Uterus (tissue), 4 donors: Measurements from ENCODE around the gene TRIM10. TPM values are rescaled to one million over a fixed set of nuclear protein-coding genes. Genes with fewer than 3 reads are reported as not detected.

Experiments used
- DNase-seq, 2 donors: peaks; one replicate each; pipeline ENCODE4 v3.0.0-alpha.2; 2019 to 2020
- H3K27ac ChIP-seq, 2 donors: fragments of 200-600 bp; sonication (generic); 1 replicate in 1 of 2; 2 replicates in 1 of 2; pipeline ENCODE4 v1.5.1; 2016 to 2018
- H3K27me3 ChIP-seq, 2 donors: fragments of 200-600 bp; sonication (generic); one replicate each; pipeline ENCODE4 v1.5.1; 2018 to 2019; ENCODE audit warnings: control low read depth in 1 of 2
- H3K36me3 ChIP-seq, 2 donors: fragments of 200-600 bp; sonication (generic); one replicate each; pipeline ENCODE4 v1.5.1; 2019; ENCODE audit warnings: control low read depth in 1 of 2
- H3K4me1 ChIP-seq, 2 donors: fragments of 200-600 bp; sonication (generic); one replicate each; pipeline ENCODE4 v1.5.1; 2018 to 2019; ENCODE audit warnings: control low read depth in 1 of 2
- H3K4me3 ChIP-seq, 2 donors: fragments of 200-600 bp; sonication (generic); 1 replicate in 1 of 2; 2 replicates in 1 of 2; pipeline ENCODE4 v1.5.1; 2018 to 2019; ENCODE audit warnings: mild to moderate bottlenecking in 1 of 2
- H3K9me3 ChIP-seq, 2 donors: fragments of 200-600 bp; sonication (generic); one replicate each; pipeline ENCODE4 v1.5.1; 2019; ENCODE audit warnings: control low read depth in 1 of 2
- POLR2A ChIP-seq, 2 donors: fragments of 450-650 bp; IDR thresholded peaks; one replicate each; pipeline ENCODE4 v1.6.1; 2016; ENCODE audit warnings: antibody characterized with exemption in 2 of 2, mild to moderate bottlenecking in 1 of 2, moderate library complexity in 1 of 2
- intact Hi-C: fragments of 100-400 bp; cut with DNase I; formaldehyde crosslinking; loops from one replicate; pipeline ENCODE4 v1.15.1; 2023; ENCODE audit warnings: low total_unique reads
- total RNA-seq, 4 donors: library from RNA; depleted of rRNA in 3 of 4; stranded (reverse); fragments of >200 nt in 3 of 4; gene quantifications; one replicate each; pipeline versions ENCODE4 v1.1.0 to v1.2.4, GENCODE V29; 2014 to 2023
- TF ChIP-seq, protein P1 (sequence below), 4 experiments: fragments of 200-600 bp in 2 of 4; fragments of 450-650 bp in 2 of 4; sonication (generic) in 2 of 4; IDR thresholded peaks; one replicate each; pipeline ENCODE4 v1.5.1; 2016 to 2019; ENCODE audit warnings: antibody characterized with exemption in 4 of 4, mild to moderate bottlenecking in 2 of 4, moderate library complexity in 1 of 4
- donor health status: DM: yes; HTN: yes; CAD: no.

The TRIM10 gene
- total RNA-seq, 4 donors from 2014 or later: 0.69 TPM; not detected in 3

DNA sequence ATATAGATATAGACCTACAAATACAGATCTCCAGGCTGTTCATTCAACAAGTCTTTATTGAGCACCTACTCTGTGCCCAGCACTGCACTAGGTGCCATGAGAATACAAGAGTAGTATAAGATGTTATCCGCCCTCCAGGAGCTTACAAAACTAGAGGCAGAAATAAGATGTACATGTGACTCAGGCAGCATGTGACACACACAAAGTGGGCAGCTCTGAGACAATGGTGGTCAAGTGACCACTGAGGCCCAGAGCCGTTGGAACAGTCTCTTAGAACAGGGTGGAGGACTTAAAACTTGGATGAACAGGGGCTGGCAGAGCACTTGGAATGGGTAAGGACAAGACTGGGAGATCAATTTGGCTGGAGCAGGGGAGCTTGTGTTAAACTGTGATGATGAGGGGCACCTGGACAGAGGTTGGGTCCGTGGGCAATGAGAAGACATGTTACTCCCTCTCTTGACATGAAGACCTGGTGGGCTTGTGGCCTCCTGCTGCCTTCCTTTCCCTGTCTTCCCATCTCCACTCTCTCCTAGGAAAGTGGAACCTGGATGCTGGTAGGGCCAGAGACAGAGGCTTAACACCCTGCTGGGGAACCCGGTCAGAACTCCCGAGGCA, 23.5 kb upstream of the TRIM10 start:
- H3K27ac ChIP-seq: no peak overlapping the region

DNA sequence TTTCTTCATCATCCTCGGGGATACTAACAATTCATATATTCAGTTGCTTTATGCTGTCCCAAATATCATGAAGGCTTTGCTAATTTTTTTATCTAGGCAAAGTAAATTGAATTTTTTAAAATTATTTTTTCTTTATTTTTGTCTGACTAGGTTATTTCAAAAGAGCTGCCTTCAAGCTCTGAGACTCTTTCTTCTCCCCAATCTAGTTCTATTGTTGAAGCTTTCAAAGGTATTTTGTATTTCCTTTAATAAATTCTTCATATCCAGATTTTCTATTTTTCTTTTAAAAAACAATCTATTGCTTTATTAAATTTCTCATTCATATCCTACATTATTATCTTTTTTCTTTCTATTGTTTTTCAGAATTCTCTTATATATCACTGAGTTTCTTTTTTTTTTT, 19.1 kb upstream of the TRIM10 start:
- no peaks in the 10 kb centered on the region for H3K27me3 ChIP-seq
- intact Hi-C loops: no loop called here
- no peak for DNase-seq
- H3K4me1 ChIP-seq: no peaks in the 10 kb centered on the region
- no peaks in the 10 kb centered on the region for H3K36me3 ChIP-seq
- no peak overlapping the region for H3K27ac ChIP-seq
- TF ChIP-seq POLR2A (IDR thresholded peaks at IDR 0.05): no peak
- TF ChIP-seq, protein P1, sequence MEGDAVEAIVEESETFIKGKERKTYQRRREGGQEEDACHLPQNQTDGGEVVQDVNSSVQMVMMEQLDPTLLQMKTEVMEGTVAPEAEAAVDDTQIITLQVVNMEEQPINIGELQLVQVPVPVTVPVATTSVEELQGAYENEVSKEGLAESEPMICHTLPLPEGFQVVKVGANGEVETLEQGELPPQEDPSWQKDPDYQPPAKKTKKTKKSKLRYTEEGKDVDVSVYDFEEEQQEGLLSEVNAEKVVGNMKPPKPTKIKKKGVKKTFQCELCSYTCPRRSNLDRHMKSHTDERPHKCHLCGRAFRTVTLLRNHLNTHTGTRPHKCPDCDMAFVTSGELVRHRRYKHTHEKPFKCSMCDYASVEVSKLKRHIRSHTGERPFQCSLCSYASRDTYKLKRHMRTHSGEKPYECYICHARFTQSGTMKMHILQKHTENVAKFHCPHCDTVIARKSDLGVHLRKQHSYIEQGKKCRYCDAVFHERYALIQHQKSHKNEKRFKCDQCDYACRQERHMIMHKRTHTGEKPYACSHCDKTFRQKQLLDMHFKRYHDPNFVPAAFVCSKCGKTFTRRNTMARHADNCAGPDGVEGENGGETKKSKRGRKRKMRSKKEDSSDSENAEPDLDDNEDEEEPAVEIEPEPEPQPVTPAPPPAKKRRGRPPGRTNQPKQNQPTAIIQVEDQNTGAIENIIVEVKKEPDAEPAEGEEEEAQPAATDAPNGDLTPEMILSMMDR (IDR thresholded peaks at IDR 0.05): no peak
- no peak overlapping the region for H3K4me3 ChIP-seq
- no peaks in the 10 kb centered on the region for H3K9me3 ChIP-seq

More for the DNA sequence above, 23.5 kb upstream of the TRIM10 start:
- no peaks in the 10 kb centered on the region for H3K36me3 ChIP-seq
- DNase-seq: no peak
- H3K27me3 ChIP-seq: no peaks in the 10 kb centered on the region
- TF ChIP-seq, protein P1 (IDR thresholded peaks at IDR 0.05): no peak
- TF ChIP-seq POLR2A (IDR thresholded peaks at IDR 0.05): no peak
- no peaks in the 10 kb centered on the region for H3K9me3 ChIP-seq
- intact Hi-C loops: no loop called here
- H3K4me3 ChIP-seq: no peak overlapping the region
- H3K4me1 ChIP-seq: no peaks in the 10 kb centered on the region

DNA sequence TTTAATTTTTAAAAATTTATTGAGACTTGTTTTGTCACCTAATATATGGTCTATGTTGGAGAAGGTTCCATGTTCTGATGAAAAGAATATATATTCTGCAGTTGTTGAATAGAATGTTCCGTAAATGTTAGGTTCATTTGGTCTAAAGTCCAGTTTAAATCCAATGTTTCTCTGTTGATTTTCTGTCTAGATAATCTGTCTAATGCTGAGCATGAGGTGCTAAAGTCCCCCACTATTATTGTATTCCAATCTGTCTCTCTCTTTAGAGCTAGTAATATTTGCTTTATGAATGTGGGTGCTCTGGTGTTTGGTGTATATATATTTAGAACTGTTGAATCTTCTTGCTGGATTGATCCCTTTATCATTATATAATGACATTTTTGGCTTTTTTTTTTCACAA, 17.8 kb upstream of the TRIM10 start:
- no peaks in the 10 kb centered on the region for H3K27me3 ChIP-seq
- intact Hi-C loops: no loop called here
- no peaks in the 10 kb centered on the region for H3K36me3 ChIP-seq
- H3K27ac ChIP-seq: no peak overlapping the region
- H3K4me1 ChIP-seq: no peaks in the 10 kb centered on the region
- no peak overlapping the region for H3K4me3 ChIP-seq
- no peaks in the 10 kb centered on the region for H3K9me3 ChIP-seq
- no peak for TF ChIP-seq POLR2A (IDR thresholded peaks at IDR 0.05)
- TF ChIP-seq, protein P1 (IDR thresholded peaks at IDR 0.05): no peak
- DNase-seq: no peak

DNA sequence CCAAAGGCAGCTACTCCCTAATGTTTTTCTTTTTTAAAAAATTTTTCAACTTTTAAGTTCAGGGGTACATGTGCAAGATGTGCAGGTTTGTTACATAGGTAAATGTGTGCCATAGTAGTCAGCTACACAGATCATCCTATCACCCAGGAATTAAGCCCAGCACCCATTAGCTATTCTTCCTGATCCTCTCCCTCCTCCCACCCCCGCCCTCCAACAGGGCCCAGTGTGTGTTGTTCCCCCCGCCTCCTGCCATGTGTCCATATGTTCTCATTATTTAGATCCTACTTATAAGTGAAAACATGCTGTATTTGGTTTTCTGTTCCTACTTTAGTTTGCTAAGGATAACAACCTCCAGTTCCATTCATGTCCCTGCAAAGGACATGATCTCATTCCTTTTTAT, 14.8 kb upstream of the TRIM10 start:
- intact Hi-C loops: no loop called here
- TF ChIP-seq, protein P1 (IDR thresholded peaks at IDR 0.05): no peak
- no peak overlapping the region for H3K4me3 ChIP-seq
- H3K27me3 ChIP-seq: peaks cover 5 to 13% of the 10 kb centered on the region in 2 donors
- H3K27ac ChIP-seq: no peak overlapping the region
- no peaks in the 10 kb centered on the region for H3K4me1 ChIP-seq
- no peaks in the 10 kb centered on the region for H3K9me3 ChIP-seq
- H3K36me3 ChIP-seq: no peaks in the 10 kb centered on the region
- DNase-seq: no peak

DNA sequence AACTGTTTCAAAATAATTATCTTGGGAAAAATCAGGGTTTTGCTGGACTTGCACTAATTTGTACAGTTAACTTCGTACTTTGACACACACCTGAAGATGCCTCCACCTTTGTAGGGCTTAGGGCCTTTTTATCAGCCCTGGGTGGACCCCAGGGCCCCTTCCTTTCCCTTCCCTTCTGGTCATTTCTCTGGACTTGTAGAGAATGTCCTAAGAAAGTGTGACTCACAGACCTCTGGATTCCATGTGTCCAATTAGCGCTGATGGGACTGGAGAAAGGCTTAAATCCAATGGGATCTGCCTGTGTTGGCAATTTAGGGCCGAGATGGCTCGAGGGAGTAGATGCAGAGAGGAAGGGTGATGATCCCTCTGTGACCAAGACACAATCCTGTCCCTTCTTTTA, 11.7 kb upstream of the TRIM10 start:
- DNase-seq: no peak
- no peak overlapping the region for H3K4me3 ChIP-seq
- no peak for TF ChIP-seq POLR2A (IDR thresholded peaks at IDR 0.05)
- TF ChIP-seq, protein P1 (IDR thresholded peaks at IDR 0.05): no peak
- H3K9me3 ChIP-seq: no peaks in the 10 kb centered on the region
- intact Hi-C loops: no loop called here
- no peaks in the 10 kb centered on the region for H3K36me3 ChIP-seq
- H3K27me3 ChIP-seq: peaks cover 5 to 21% of the 10 kb centered on the region in 2 donors
- H3K4me1 ChIP-seq: no peaks in the 10 kb centered on the region
- H3K27ac ChIP-seq: no peak overlapping the region
